Activated T-cell treated with anti-CD3 and anti-CD28 coated beads, Interleukin-2, amount 50 U/mL, for 24 hours (primary cell): ENCODE measurements around the gene SELENBP1.
"Not testable (repeated sequence)": the region's sequence is repeated elsewhere in the genome, so short reads cannot be mapped to it uniquely, and the experiment has no call there.

Experiments
- DNase-seq: peaks from one replicate; pipeline ENCODE4 v3.0.0-alpha.2; 2020
- H3K27ac Mint-ChIP-seq: 2 replicates; pipeline ENCODE4 v1.8.0; 2020; ENCODE audit warnings: mild to moderate bottlenecking, mixed read lengths
- H3K27me3 Mint-ChIP-seq: 2 replicates; pipeline ENCODE4 v1.8.0; 2020; ENCODE audit warnings: mixed read lengths
- H3K36me3 Mint-ChIP-seq: 2 replicates; pipeline ENCODE4 v1.8.0; 2020; ENCODE audit warnings: low read depth, mixed read lengths
- H3K4me1 Mint-ChIP-seq: 2 replicates; pipeline ENCODE4 v1.8.0; 2020; ENCODE audit warnings: low read depth, mixed read lengths
- H3K4me3 Mint-ChIP-seq: 2 replicates; pipeline ENCODE4 v1.8.0; 2020; ENCODE audit warnings: mild to moderate bottlenecking, moderate library complexity, mixed read lengths
- H3K9me3 Mint-ChIP-seq: 2 replicates; pipeline ENCODE4 v1.8.0; 2020; ENCODE audit warnings: mixed read lengths

SELENBP1 gene

DNA sequence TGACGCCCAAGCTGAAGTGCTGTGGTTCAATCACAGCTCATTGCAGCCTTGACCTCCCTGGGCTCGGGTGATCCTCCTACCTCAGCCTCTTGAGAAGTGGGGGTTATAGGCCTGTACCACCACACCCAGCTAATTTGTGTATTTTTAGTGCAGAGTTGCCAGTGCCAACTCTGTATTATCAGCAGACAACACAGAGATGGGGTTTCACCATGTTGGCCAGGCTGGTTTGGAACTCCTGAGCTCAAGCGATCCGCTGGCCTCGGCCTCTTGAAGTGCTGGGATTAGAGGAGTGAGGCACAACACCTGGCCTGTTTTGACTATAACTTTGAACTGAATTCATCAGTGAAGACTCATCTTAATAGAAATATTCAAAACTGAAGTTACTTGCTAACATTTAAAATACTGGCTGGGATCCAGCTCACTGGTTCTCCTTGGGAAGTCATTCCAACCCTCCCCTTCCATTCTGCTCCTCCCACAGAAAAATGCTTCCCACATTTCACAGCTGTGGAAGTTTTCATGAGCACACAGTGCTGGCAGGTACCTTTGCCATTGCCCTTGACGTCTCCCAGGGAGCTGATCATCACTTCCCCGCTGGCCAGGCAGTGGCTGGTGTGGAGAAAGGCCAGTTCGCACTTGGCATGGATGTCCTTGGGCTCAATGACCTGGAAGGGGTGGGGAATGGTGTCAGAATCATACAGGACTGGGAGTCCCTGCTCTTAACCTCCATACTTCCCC is 4.7 kb downstream of the SELENBP1 start:
- DNase-seq = no peak
- H3K27me3 Mint-ChIP-seq = no peaks in the 10 kb centered on the region
- H3K9me3 Mint-ChIP-seq = peaks cover 4% of the 10 kb centered on the region
- no peaks in the 10 kb centered on the region for H3K36me3 Mint-ChIP-seq
- no peaks in the 10 kb centered on the region for H3K4me1 Mint-ChIP-seq
- H3K4me3 Mint-ChIP-seq = no peak overlapping the region
- no peak overlapping the region for H3K27ac Mint-ChIP-seq

- Mint-ChIP-seq H3K4me3 (no peak overlapping the region), H3K9me3 (peaks cover 6% of the 10 kb centered on the region), H3K27me3 (no peaks in the 10 kb centered on the region), H3K36me3 (no peaks in the 10 kb centered on the region), H3K27ac (no peak overlapping the region), H3K4me1 (no peaks in the 10 kb centered on the region)
- DNase-seq = no peak
Observed at GRCh38 chr1:151364996-151365395, 7.5 kb downstream of the SELENBP1 start.

- Mint-ChIP-seq H3K9me3 (peaks cover 6% of the 10 kb centered on the region), H3K4me1 (no peaks in the 10 kb centered on the region), H3K27me3 (no peaks in the 10 kb centered on the region), H3K4me3 (no peak overlapping the region), H3K27ac (no peak overlapping the region), H3K36me3 (no peaks in the 10 kb centered on the region)
- no peak for DNase-seq
Observed at GRCh38 chr1:151362308-151363155, 10.0 kb downstream of the SELENBP1 start.

GRCh38 chr1:151361883-151362282 is 10.6 kb downstream of the SELENBP1 start:
- no peaks in the 10 kb centered on the region for H3K27me3 Mint-ChIP-seq
- H3K36me3 Mint-ChIP-seq = no peaks in the 10 kb centered on the region
- DNase-seq = no peak
- peaks cover 6% of the 10 kb centered on the region for H3K9me3 Mint-ChIP-seq
- H3K4me3 Mint-ChIP-seq = no peak overlapping the region
- H3K4me1 Mint-ChIP-seq = no peaks in the 10 kb centered on the region
- no peak overlapping the region for H3K27ac Mint-ChIP-seq

DNA sequence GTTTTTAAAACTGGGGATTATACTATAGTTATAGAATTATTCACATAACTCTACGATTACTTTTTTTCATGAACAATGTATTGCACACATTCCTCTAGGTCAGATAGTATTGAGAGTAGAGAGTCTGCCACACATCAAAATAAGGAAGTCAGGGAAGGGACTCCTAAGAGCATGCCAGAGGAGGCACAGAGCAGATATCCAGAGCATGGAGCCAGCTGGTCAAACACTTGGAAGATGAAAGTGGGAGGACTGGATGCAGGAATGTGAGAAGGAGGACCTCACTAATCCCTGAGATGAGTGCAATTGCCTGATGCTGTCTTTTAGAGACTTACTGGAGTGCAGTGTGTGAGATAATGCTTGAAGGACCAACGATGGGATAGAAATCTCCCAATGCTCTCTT is 15.8 kb downstream of the SELENBP1 start:
- no peaks in the 10 kb centered on the region for H3K9me3 Mint-ChIP-seq
- no peak overlapping the region for H3K4me3 Mint-ChIP-seq
- no peaks in the 10 kb centered on the region for H3K27me3 Mint-ChIP-seq
- DNase-seq = no peak
- H3K36me3 Mint-ChIP-seq = no peaks in the 10 kb centered on the region
- H3K4me1 Mint-ChIP-seq = no peaks in the 10 kb centered on the region
- no peak overlapping the region for H3K27ac Mint-ChIP-seq

GRCh38 chr1:151352021-151352718 is 20.3 kb downstream of the SELENBP1 start:
- Mint-ChIP-seq H3K4me1 (peaks cover 10% of the 10 kb centered on the region), H3K27me3 (no peaks in the 10 kb centered on the region), H3K9me3 (no peaks in the 10 kb centered on the region), H3K4me3 (no peak overlapping the region), H3K36me3 (no peaks in the 10 kb centered on the region), H3K27ac (no peak overlapping the region)
- DNase-seq = no peak

DNA sequence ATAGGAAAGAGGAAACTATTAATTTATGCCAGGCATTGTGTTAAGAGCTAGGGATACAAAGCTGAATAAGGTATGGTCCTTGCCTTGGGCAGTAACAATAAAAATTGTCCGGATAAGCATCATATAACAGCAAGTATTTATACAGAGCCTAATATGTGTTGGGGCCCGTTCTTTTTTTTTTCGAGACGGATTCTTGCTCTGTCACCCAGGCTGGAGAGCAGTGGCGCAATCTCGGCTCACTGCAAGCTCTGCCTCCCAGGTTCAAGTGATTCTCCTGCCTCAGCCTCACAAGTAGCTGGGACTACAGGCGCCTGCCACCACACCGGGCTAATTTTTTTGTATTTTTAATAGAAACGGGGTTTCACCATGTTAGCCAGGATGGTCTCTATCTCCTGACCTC is 22.2 kb downstream of the SELENBP1 start:
- not testable (repeated sequence) for H3K4me3 Mint-ChIP-seq, DNase-seq, H3K9me3 Mint-ChIP-seq, H3K27me3 Mint-ChIP-seq, H3K27ac Mint-ChIP-seq
- peaks cover 15% of the 10 kb centered on the region for H3K36me3 Mint-ChIP-seq
- peaks cover 24% of the 10 kb centered on the region for H3K4me1 Mint-ChIP-seq

DNA sequence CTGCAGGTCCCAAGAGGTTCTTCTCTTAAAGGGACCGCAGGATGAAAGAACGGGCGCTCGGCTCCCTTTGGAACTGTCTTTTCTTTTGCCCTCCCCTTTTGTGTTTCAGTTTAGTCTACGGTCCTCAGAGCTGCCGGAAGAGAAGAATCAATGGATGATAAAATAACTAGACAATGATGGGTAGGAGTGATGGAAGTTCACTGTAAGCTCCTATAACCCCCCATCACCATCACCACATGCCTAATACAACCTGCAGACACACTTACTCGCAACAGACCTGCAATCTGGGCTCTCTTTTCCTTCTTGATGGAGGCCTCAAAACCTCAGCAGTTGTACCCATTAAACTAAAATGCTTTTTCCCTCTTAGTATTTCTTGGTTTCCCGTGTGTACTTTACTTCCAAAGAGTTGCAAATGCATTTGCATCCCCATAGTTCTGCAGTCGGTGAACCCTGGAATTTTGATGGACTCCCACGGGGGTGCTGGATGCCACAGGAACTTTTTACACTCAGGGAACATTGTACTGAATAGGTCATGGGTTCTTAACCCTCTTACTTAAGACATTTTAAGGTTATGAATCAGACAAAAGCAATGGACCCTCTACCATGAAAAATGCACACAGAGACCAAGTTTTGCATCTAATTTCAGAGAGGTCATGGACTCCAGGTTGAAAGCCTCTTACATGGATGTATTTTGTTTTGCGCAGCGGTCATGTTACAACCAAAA is 24.8 kb downstream of the SELENBP1 start:
- H3K4me1 Mint-ChIP-seq = peaks cover 35% of the 10 kb centered on the region
- H3K27ac Mint-ChIP-seq = peak overlapping the region; percentile 99
- H3K9me3 Mint-ChIP-seq = no peaks in the 10 kb centered on the region
- H3K27me3 Mint-ChIP-seq = no peaks in the 10 kb centered on the region
- no peak for DNase-seq
- peak overlapping the region; percentile 96 for H3K4me3 Mint-ChIP-seq
- peaks cover 39% of the 10 kb centered on the region for H3K36me3 Mint-ChIP-seq

DNA sequence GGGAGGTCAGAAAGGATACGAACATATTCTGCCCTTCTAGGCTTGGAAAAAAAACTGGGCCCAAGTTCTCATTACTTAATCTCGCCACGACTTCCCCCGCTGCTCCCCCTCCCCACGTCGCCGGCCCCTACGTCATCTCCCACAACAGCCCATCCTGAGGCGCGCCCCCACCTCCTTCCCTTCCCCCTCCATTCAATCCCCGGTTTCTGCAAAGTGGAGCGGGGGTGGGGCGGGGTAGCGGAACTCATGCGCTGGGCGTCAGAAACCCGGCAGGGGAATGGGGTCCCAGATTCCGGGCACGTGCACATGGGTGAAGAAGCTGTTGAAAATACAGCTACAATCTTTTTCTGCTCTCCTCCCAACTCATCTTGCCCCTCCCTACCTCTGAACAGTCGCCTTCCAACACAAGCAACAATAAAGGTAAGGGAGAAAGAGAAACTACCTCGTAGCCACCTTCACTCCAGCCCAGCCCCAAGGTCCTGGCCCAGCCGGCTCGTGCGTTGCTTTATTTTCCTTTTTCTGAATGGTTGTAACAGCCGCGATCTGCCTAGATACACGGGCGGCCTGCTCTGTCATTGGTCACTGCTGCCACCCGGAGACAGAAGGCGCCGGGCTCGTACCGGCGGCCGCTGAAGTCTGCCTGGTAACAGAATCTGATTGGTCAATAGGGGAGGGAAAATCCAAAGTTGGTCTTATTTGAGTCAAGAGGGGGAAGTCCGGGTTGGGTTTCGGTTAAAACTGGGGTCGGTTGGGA is 25.6 kb downstream of the SELENBP1 start, which contains the start of gene RFX5:
Gene RFX5, minus strand, starts transcription at position 484 of the 754 bp plus-strand sequence. CDS start 932 bp downstream, outside the sequence.
- Mint-ChIP-seq H3K9me3 (no peaks in the 10 kb centered on the region), H3K4me1 (peaks cover 35% of the 10 kb centered on the region), H3K36me3 (peaks cover 44% of the 10 kb centered on the region), H3K27me3 (no peaks in the 10 kb centered on the region), H3K27ac (peak within 1 kb of the TSS; percentile 99), H3K4me3 (peak within 1 kb of the TSS; percentile 96)
- DNase-seq = peak; percentile 90

GRCh38 chr1:151346082-151346768 is 26.3 kb downstream of the SELENBP1 start:
- Mint-ChIP-seq H3K4me3 (peak overlapping the region; percentile 96), H3K36me3 (peaks cover 48% of the 10 kb centered on the region), H3K9me3 (no peaks in the 10 kb centered on the region), H3K4me1 (peaks cover 35% of the 10 kb centered on the region), H3K27me3 (no peaks in the 10 kb centered on the region), H3K27ac (peak overlapping the region; percentile 99)
- DNase-seq = peak; percentile 38

DNA sequence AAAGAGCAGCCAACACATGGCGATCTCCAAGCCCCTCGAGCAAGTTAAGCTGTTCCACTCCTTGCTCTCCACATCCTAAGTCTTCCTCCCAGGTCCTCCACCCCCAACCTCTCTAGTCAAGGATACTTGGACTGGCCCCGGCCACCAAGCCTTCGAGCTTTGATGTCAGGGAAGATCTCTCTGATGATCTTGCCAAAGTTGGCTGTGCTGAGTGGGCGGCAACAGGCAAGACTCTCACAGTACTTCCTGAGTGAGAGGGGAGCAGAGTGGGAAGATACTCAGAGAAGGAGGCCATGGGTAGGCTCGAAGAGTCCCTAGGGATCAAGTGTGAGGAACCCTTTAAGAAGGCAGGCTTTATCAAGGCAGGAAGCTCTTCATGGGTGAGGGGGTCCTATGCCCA is 28.2 kb downstream of the SELENBP1 start:
- no peak overlapping the region for H3K4me3 Mint-ChIP-seq
- no peaks in the 10 kb centered on the region for H3K9me3 Mint-ChIP-seq
- peak overlapping the region; percentile 81 for H3K27ac Mint-ChIP-seq
- peaks cover 48% of the 10 kb centered on the region for H3K36me3 Mint-ChIP-seq
- no peaks in the 10 kb centered on the region for H3K27me3 Mint-ChIP-seq
- peaks cover 44% of the 10 kb centered on the region for H3K4me1 Mint-ChIP-seq
- DNase-seq = no peak

- H3K27me3 Mint-ChIP-seq = no peaks in the 10 kb centered on the region
- no peak for DNase-seq
- peak overlapping the region; percentile 81 for H3K27ac Mint-ChIP-seq
- H3K4me3 Mint-ChIP-seq = no peak overlapping the region
- no peaks in the 10 kb centered on the region for H3K9me3 Mint-ChIP-seq
- peaks cover 44% of the 10 kb centered on the region for H3K4me1 Mint-ChIP-seq
- peaks cover 48% of the 10 kb centered on the region for H3K36me3 Mint-ChIP-seq
Observed at GRCh38 chr1:151343587-151343986, 28.9 kb downstream of the SELENBP1 start.

GRCh38 chr1:151342569-151342968 is 29.9 kb downstream of the SELENBP1 start:
- H3K4me3 Mint-ChIP-seq = no peak overlapping the region
- no peak for DNase-seq
- no peaks in the 10 kb centered on the region for H3K27me3 Mint-ChIP-seq
- peaks cover 48% of the 10 kb centered on the region for H3K36me3 Mint-ChIP-seq
- peaks cover 38% of the 10 kb centered on the region for H3K4me1 Mint-ChIP-seq
- H3K27ac Mint-ChIP-seq = peak overlapping the region; percentile 65
- H3K9me3 Mint-ChIP-seq = no peaks in the 10 kb centered on the region
